ENCODE measurements around the gene BCAT1.
"Not testable (repeated sequence)": the region's sequence is repeated elsewhere in the genome, so short reads cannot be mapped to it uniquely, and the experiment has no call there.

Gene BCAT1

GRCh38 chr12:24955853-24956252, 7.0 kb upstream of the BCAT1 start:
- no peak for DNase-seq

GRCh38 chr12:24955389-24955788, 6.5 kb upstream of the BCAT1 start:
- DNase-seq, result no peak

DNA sequence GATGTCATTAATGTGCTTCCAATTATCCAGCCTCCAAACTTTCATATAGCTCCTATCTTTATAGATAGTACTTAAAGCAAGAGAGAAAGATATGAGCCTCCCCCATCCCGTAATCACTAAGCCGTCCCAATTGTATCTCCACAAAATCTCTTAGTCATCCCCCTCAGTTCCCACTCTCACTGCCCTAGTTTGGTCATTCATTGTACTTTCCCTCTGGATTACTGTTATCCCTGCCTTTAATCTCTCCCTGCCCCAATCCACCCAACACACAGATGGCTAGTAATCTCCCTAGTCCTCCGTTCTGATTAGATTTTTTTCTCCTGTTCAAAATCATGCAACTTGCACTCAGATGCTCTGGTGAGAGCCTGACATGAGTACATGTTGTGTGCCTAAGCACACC, 5.4 kb upstream of the BCAT1 start:
- no peak for DNase-seq

- DNase-seq, result no peak
These were observed 3.5 kb upstream of the BCAT1 start for GRCh38 chr12:24952389-24952788.

- DNase-seq, result no peak
These were observed 1.4 kb upstream of the BCAT1 start for GRCh38 chr12:24950231-24950834.

GRCh38 chr12:24948420-24948756, 513 bp downstream of the BCAT1 start:
- DNase-seq, result peak; percentile 33

GRCh38 chr12:24947541-24948419, 1.1 kb downstream of the BCAT1 start:
- DNase-seq, result no peak

DNA sequence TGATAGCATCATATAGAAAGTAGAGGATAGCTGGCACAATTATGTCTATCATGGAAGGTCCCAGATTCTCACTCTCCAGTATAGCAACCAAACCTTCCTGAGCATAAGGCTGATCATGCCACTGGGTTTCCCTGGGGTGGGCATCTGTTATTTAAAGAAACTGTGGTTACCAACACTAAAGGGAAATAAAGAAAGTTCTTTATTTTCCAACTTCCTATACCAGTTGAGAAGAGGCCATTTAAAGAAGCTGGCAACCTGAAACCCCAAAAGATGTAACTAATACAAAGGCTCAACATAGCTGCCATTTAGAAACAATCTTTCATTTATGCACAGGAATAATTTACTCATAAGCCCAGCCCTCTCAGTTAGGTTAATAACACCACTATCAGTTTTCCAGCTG, 3.1 kb downstream of the BCAT1 start:
- no peak for DNase-seq

DNA sequence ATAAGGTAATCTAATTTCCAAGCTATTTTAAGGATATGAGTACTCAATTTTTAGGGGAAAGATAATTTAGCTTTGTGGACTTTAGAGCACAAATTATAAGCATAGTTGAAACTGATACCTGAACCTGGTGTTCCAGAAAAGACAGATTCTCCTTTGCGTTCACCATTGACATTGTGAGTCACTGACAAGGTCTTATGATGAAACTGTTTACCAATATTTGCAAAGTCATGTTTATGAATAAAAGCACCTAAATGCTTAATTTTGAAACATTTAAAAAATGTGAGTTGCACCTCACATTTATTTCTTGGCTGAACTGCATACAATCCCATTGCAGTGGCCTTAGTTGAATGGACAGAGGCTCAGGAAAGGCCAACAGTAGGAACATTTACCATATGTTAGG, 3.9 kb downstream of the BCAT1 start:
- DNase-seq, result no peak

- DNase-seq, result no peak
These were observed 4.3 kb downstream of the BCAT1 start for GRCh38 chr12:24944601-24944975.

DNA sequence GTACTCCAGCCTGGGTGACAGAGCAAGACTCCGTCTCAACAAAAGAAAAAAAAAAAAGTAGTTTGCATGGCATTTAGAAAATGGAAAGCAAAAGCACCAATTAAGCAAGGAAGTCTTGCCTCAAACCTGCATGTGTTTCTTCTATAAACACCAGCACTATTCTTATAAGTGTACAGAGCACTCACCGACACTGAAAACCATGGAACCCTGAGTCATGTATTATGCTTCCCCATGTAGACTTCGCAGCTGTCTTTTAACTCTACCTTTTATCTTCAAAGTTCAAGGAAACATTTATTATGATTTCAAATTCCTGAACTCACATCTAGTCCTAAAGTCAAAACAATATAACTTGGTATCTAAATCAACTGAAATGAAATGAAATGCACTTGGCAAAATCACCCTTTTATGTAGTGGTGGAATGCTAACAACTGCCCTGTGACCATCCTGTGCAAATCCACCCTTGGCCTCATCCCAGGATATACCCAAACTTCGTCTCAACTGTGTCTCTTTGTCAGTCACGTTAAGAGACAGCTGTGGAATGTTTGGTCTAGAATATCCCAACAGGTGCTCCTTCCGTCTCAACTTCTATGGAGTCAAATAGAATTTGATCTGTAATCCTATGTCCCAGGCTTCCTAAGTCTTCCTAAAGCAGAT, 4.8 kb downstream of the BCAT1 start:
- DNase-seq, result no peak

DNA sequence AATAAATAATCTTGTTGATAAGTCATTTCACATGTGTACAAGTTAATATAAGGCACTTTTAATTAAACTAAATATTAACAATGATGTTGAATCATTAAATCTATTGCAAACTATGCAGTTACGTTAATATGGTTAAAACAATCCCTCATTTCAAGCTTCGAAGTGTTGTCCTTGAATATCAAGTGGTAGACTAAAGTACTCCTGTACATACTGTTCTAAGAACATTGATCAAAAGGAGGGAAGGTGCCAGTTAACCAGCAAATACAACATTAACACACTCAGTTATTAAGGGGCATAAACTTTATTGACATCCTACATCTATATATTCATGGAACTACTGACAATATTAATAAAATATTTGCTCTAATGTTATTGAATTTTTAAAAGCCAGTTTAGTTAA, 8.7 kb downstream of the BCAT1 start:
- DNase-seq, result no peak

DNA sequence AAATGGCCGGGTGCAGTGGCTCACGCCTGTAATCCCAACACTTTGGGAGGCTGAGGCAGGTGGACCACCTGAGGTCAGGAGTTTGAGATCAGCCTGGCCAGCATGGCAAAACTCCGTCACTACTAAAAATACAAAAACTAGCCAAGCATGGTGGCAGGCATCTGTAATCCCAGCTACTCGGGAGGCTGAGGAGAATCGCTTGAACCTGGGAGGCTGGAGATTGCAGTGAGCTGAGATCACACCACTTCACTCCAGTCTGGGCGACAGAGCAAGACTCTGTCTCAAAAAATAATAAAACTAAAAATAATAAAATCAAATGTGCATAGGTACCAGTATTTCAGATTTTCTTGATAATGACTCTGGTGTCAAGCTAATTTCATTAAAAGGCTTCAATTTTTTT, 9.3 kb downstream of the BCAT1 start:
- not testable (repeated sequence) for DNase-seq

DNA sequence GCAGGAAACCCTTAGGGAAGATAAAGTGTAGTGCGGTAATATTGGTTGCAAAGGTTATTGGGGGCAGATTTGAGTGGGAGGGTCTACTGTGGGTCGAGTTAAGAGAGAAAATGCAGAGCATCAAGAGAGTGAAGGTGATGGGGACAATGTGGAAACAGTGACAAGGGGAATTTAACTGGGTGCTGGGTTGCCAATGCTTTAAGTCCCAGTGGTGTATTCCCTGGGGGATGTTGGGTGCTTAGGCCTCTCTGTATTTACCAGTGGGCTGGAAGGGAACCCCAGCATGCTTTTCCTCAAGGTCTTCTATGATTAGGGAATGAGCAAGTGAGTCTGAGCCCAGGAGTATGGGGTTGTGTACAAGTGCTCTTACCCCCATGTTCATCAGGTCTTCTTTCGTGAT, 10.6 kb downstream of the BCAT1 start:
- peak; percentile 26 for DNase-seq

GRCh38 chr12:24937553-24938244, 11.2 kb downstream of the BCAT1 start:
- peak; percentile 69 for DNase-seq

DNA sequence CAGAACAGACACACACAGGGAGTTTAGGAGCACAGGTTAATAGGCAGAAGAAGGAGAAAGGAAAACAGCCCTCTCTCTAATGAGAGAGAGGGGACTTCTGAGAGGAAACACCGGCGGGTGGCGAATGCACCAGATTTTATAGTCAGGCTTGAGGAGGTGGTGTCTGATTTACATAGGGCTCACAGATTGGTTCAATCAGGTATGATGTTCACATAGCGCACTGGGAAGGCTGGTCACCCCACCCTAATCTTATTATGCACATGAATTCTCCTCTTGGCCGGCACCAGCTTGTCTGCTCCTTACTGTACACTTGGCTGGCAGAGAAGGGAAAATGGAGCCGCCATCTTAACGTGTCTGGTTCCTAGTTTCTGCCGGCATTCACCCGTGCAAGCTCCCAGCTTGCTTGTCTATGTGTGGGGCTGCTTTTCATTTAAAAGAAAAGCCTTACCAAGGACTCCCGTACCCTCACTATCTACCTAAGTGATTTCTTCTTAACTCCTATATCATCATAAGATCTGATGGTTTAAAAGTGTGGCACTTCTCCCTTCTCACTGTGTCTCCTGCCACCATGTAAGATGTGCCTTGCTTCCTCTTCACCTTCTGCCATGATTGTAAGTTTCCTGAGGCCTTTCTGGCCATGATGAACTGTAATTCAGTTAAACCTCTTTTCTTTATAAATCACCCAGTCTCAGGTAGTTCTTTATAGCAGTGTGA, 15.1 kb downstream of the BCAT1 start:
- DNase-seq, result no peak

GRCh38 chr12:24931666-24932405, 17.1 kb downstream of the BCAT1 start:
- DNase-seq, result no peak

DNA sequence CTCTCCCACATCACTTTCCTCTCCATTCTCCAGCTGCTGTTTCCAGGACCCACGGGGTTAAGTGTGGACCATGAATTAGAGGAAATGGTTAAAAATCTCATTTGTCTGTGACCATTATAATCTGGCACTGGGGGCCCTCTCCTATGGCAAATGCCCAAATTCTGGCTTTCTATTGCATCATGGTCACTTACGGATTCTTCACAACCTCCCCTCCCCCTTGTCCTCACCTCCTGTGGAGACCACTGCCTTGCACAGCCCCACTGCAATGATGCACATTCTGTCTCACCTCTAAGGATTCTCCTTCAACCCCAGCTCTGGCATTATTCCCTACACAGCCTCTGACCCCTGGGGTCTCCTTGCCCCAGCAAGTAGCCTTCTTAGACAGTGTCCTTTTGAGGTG, 18.9 kb downstream of the BCAT1 start:
- no peak for DNase-seq

GRCh38 chr12:24928533-24929306, 20.2 kb downstream of the BCAT1 start:
- DNase-seq, result not testable (repeated sequence)

DNA sequence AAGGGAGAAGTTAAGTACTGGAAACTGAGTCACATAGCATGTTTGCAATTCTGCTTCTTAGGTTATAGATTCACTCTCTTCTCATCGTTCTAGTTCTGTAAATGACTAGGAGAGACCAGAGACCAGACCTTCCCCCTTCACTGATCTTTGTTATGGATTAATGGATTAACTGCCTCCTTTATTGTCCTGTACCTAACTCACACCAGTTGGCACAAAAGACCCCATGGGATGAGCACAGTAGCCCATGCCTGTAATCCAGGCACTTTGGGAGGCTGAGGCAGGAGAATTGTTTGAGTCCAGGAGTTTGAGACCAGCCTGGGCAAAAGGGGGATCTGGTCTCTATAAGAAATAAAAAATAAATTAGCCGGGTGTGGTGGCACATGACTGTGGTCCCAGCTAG, 20.8 kb downstream of the BCAT1 start:
- DNase-seq, result no peak

GRCh38 chr12:24926080-24926479, 22.8 kb downstream of the BCAT1 start:
- not testable (repeated sequence) for DNase-seq

Measured in NCI-H226 (cell line).